COLO829 (cell line): Measurements from ENCODE around the gene PTPN23.

ENCODE experiments used
- DNase-seq: peaks from one replicate; pipeline ENCODE4 v3.0.0; 2012; ENCODE audit warnings: low spot score

Gene PTPN23

GRCh38 chr3:47374587-47374986, 6.2 kb upstream of the PTPN23 start:
- no peak for DNase-seq

- no peak for DNase-seq
Measured at GRCh38 chr3:47376393-47376792, 4.4 kb upstream of the PTPN23 start.

GRCh38 chr3:47377186-47377585, 3.6 kb upstream of the PTPN23 start:
- DNase-seq, result no peak

GRCh38 chr3:47378869-47379268, 2.0 kb upstream of the PTPN23 start:
- no peak for DNase-seq

- DNase-seq, result no peak
Measured at GRCh38 chr3:47379411-47379899, 1.4 kb upstream of the PTPN23 start.

- no peak for DNase-seq
Measured at GRCh38 chr3:47380026-47380600, 708 bp upstream of the PTPN23 start.

- peak; percentile 93 for DNase-seq
Measured at GRCh38 chr3:47381317-47382157, 716 bp downstream of the PTPN23 start.

- no peak for DNase-seq
Measured at GRCh38 chr3:47384425-47384824, 3.6 kb downstream of the PTPN23 start.

GRCh38 chr3:47385007-47385406, 4.2 kb downstream of the PTPN23 start:
- no peak for DNase-seq

- no peak for DNase-seq
Measured at GRCh38 chr3:47385796-47386195, 5.0 kb downstream of the PTPN23 start.

- no peak for DNase-seq
Measured at GRCh38 chr3:47392933-47393332, 12.1 kb downstream of the PTPN23 start.

GRCh38 chr3:47394140-47394870, 13.5 kb downstream of the PTPN23 start:
- no peak for DNase-seq

GRCh38 chr3:47394881-47395280, 14.1 kb downstream of the PTPN23 start:
- no peak for DNase-seq

- DNase-seq, result no peak
Measured at GRCh38 chr3:47398228-47398627, 17.4 kb downstream of the PTPN23 start.

GRCh38 chr3:47399016-47399415, 18.2 kb downstream of the PTPN23 start:
- DNase-seq, result no peak

- DNase-seq, result no peak
Measured at GRCh38 chr3:47399531-47400270, 18.9 kb downstream of the PTPN23 start.

GRCh38 chr3:47404431-47404876, 23.6 kb downstream of the PTPN23 start:
- DNase-seq, result no peak

- peak; percentile 50 for DNase-seq
Measured at GRCh38 chr3:47404955-47405790, 24.4 kb downstream of the PTPN23 start.

GRCh38 chr3:47405820-47406761, 25.3 kb downstream of the PTPN23 start:
- no peak for DNase-seq

GRCh38 chr3:47406762-47407149, 25.9 kb downstream of the PTPN23 start:
- DNase-seq, result no peak
